Activated B cell treated with CpG ODN at 0.5 μM for 24 hours (primary cell): Measurements from ENCODE around the gene KIF20A. TPM values are rescaled to one million over a fixed set of nuclear protein-coding genes. Genes with fewer than 3 reads are reported as not detected.

Experiments used
- ATAC-seq: fragments of 200-7000 bp; cut with Tn5 transposase; one replicate; pipeline ENCODE4 v1.10.0; 2021; ENCODE audit warnings: low read depth, mild to moderate bottlenecking, moderate library complexity
- CTCF ChIA-PET: fragments of 350-600 bp; sonication (Branson Sonifier 250); formaldehyde crosslinking; loops from one replicate; lab custom pipeline; 2021; ENCODE audit warnings: antibody characterized with exemption; lab: Charles Lee
- POLR2A ChIA-PET: fragments of 350-600 bp; sonication (Branson Sonifier 250); formaldehyde crosslinking; loops from one replicate; lab custom pipeline; 2021; ENCODE audit warnings: antibody characterized with exemption; lab: Charles Lee
- DNase-seq: peaks from one replicate; pipeline ENCODE4 v3.0.0; 2022
- H3K27ac Mint-ChIP-seq: one replicate; pipeline ENCODE4 v1.8.0; 2020; ENCODE audit warnings: mixed read lengths
- H3K27me3 Mint-ChIP-seq: one replicate; pipeline ENCODE4 v1.8.0; 2021; ENCODE audit warnings: mixed read lengths
- H3K36me3 Mint-ChIP-seq: one replicate; pipeline ENCODE4 v1.8.0; 2021; ENCODE audit warnings: low read depth, mixed read lengths
- H3K4me1 Mint-ChIP-seq: one replicate; pipeline ENCODE4 v1.8.0; 2021; ENCODE audit warnings: mixed read lengths
- H3K4me3 Mint-ChIP-seq: one replicate; pipeline ENCODE4 v1.8.0; 2020; ENCODE audit warnings: mild to moderate bottlenecking, mixed read lengths
- H3K9me3 Mint-ChIP-seq: one replicate; pipeline ENCODE4 v1.8.0; 2020; ENCODE audit warnings: mixed read lengths
- intact Hi-C: fragments of 100-400 bp; cut with micrococcal nuclease; formaldehyde crosslinking; loops from one replicate; pipeline ENCODE4 v1.15.1; 2024
- total RNA-seq: library from RNA; stranded (reverse); gene quantifications from 2 replicates; pipeline ENCODE4 v1.2.3, GENCODE V29; 2022
- TF ChIP-seq, protein P1 (sequence below): fragments of 200-600 bp; IDR thresholded peaks from one replicate; pipeline ENCODE4 v1.8.0; 2022; ENCODE audit warnings: antibody characterized with exemption, mild to moderate bottlenecking

The KIF20A gene
- 0.40 and 0.44 TPM in 2 replicates for total RNA-seq

DNA sequence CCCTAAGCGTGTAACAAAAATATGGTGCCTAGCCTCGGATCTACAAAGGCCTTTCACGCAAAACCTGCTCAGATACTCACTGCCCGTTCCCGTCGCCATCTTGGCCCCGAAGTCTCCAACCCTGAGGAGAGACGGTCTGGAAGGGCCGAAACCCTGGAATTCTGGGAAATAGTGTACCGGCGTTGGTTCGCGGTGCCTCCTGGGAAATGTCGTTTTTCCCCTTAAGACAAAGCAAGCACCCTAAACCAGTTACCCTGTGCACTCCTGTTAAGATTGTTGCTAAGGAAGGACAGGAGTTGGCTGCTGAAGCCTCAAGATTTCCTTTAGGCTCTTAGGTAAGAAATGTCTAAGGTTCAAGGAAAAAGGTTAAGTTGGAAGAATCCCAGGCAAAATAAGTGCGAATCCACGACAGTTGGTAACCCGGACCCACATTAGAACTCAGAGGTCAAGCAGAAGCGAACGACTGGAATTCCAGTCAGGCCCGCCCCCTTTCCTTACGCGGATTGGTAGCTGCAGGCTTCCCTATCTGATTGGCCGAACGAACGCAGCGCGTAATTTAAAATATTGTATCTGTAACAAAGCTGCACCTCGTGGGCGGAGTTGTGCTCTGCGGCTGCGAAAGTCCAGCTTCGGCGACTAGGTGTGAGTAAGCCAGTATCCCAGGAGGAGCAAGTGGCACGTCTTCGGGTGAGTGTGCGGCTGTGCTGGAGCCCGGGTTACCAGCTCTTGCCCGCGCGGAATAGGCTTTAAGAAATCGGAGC lies at the start of gene KIF20A, which contains the start of gene BRD8:
KIF20A (plus strand) TSS at position 597 of the 761 bp plus-strand sequence. CDS start 569 bp downstream, outside the sequence.
BRD8 (minus strand) TSS at position 115 of the 761 bp plus-strand sequence; CDS start at position 99, 16 bp downstream.
- no peak within 1 kb of the TSS for H3K27ac Mint-ChIP-seq
- ChIA-PET POLR2A (interaction anchor here (0.6 to 2.4 kb wide), 8 partner anchors 34 to 425 kb away, joined by 3 to 25 read pairs (median 10); partner anchors contain the start of genes CDC23, ETF1, FAM53C and HNRNPA0), CTCF (interaction anchor here (0.7 to 1.6 kb wide), 5 partner anchors 110 to 427 kb away, joined by 3 to 7 read pairs (median 3); partner anchors contain the start of gene KDM3B)
- ATAC-seq (peak; percentile 93), DNase-seq (peak; percentile 69)
- no peaks in the 10 kb centered on the region for H3K9me3 Mint-ChIP-seq
- H3K4me1 Mint-ChIP-seq, result peaks cover 4% of the 10 kb centered on the region
- H3K36me3 Mint-ChIP-seq, result peaks cover 15% of the 10 kb centered on the region
- no peak within 1 kb of the TSS for H3K4me3 Mint-ChIP-seq
- TF ChIP-seq, protein P1, sequence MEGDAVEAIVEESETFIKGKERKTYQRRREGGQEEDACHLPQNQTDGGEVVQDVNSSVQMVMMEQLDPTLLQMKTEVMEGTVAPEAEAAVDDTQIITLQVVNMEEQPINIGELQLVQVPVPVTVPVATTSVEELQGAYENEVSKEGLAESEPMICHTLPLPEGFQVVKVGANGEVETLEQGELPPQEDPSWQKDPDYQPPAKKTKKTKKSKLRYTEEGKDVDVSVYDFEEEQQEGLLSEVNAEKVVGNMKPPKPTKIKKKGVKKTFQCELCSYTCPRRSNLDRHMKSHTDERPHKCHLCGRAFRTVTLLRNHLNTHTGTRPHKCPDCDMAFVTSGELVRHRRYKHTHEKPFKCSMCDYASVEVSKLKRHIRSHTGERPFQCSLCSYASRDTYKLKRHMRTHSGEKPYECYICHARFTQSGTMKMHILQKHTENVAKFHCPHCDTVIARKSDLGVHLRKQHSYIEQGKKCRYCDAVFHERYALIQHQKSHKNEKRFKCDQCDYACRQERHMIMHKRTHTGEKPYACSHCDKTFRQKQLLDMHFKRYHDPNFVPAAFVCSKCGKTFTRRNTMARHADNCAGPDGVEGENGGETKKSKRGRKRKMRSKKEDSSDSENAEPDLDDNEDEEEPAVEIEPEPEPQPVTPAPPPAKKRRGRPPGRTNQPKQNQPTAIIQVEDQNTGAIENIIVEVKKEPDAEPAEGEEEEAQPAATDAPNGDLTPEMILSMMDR, result no peak
- intact Hi-C loops, result loop anchor here (1.0 to 2.0 kb wide), 11 partner anchors 35 to 424 kb away; partner anchors contain the start of genes CDC23, CDC25C, EGR1 and ETF1
- H3K27me3 Mint-ChIP-seq, result no peaks in the 10 kb centered on the region

- ATAC-seq, result no peak
- no peak overlapping the region for H3K4me3 Mint-ChIP-seq
- TF ChIP-seq, protein P1, result no peak
- DNase-seq, result no peak
- intact Hi-C loops, result no loop called here
- no peak overlapping the region for H3K27ac Mint-ChIP-seq
- H3K36me3 Mint-ChIP-seq, result no peaks in the 10 kb centered on the region
- ChIA-PET CTCF (interaction anchor here (8.0 kb wide), 1 partner anchor 50 kb away, joined by 123 read pairs; no protein-coding TSS in a partner anchor), POLR2A (no interaction called here)
- H3K9me3 Mint-ChIP-seq, result no peaks in the 10 kb centered on the region
- peaks cover 3% of the 10 kb centered on the region for H3K4me1 Mint-ChIP-seq
- H3K27me3 Mint-ChIP-seq, result peaks cover 3% of the 10 kb centered on the region
Measured at GRCh38 chr5:138129347-138129746, 49.6 kb upstream of the KIF20A start.

DNA sequence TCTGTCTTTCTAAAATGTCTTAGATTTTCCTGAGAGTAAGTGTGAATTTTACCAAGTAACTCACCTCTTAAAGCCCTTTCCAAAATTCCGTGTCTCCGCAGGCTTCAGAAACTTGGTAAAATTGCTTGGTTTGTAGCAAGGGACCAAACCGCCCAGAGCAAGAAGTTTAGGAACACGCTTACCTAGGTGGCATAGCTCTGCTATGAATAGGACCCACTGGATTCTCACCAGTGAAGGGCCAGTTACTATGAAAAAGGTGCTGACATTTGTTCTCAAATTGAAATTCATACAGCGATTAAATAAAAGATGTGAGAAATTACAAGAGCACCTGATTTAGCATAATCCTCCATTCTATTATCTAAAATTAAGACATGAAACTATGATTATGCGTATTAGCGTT lies 46.4 kb upstream of the KIF20A start:
- TF ChIP-seq, protein P1, result no peak
- Mint-ChIP-seq H3K4me1 (peaks cover 3% of the 10 kb centered on the region), H3K27me3 (peaks cover 9% of the 10 kb centered on the region), H3K9me3 (no peaks in the 10 kb centered on the region), H3K36me3 (no peaks in the 10 kb centered on the region), H3K27ac (no peak overlapping the region), H3K4me3 (no peak overlapping the region)
- CTCF ChIA-PET, result interaction anchor here (0.6 to 8.0 kb wide), 9 partner anchors 16 to 670 kb away, joined by 3 to 123 read pairs (median 7); no protein-coding TSS in a partner anchor
- intact Hi-C loops, result no loop called here
- DNase-seq (no peak), ATAC-seq (no peak)
- POLR2A ChIA-PET, result interaction anchor here (1.5 kb wide), 1 partner anchor 55 kb away, joined by 5 read pairs; no protein-coding TSS in a partner anchor

GRCh38 chr5:138138949-138139780 lies 39.7 kb upstream of the KIF20A start, which contains the start of gene NME5:
Gene NME5, minus strand, starts transcription at chr5:138139428. Its CDS starts 648 bp downstream, at chr5:138138780.
- Mint-ChIP-seq H3K4me3 (peak within 1 kb of the TSS; percentile 56), H3K9me3 (no peaks in the 10 kb centered on the region), H3K27ac (no peak within 1 kb of the TSS), H3K27me3 (peaks cover 8% of the 10 kb centered on the region), H3K4me1 (peaks cover 8% of the 10 kb centered on the region), H3K36me3 (no peaks in the 10 kb centered on the region)
- intact Hi-C loops, result no loop called here
- ATAC-seq (peak; percentile 49), DNase-seq (no peak)
- TF ChIP-seq, protein P1, result no peak
- POLR2A ChIA-PET, result no interaction called here
- CTCF ChIA-PET, result interaction anchor here (1.2 to 1.3 kb wide), 2 partner anchors 70 to 510 kb away, joined by 3 to 4 read pairs; no protein-coding TSS in a partner anchor
